ENCODE measurements around the gene GP9. TPM values are rescaled to one million over a fixed set of nuclear protein-coding genes. Genes with fewer than 3 reads are reported as not detected.

Gene GP9
- total and polyA plus RNA-seq, 11 donors, result not detected

- intact Hi-C loops (cut with DNase I), result no loop called here
- peak in 1 of 5 donors; percentile 8 for DNase-seq
- 86 to 90% (median 89%) methylated on average over 15 of the region's 15 CpGs for WGBS, 4 donors
Observed at GRCh38 chr3:129040579-129041300, 19.8 kb upstream of the GP9 start.

GRCh38 chr3:129045675-129046036 is 14.9 kb upstream of the GP9 start:
- Histone ChIP-seq H3K4me1 (peaks cover 0 to 13% (median 6%) of the 10 kb centered on the region in 12 donors), H3K4me3 (peak overlapping the region; percentile 13 to 53 (median 42)), H3K27me3 (peaks cover 0 to 15% (median 7%) of the 10 kb centered on the region in 9 donors), H3K27ac (no peak overlapping the region), H3K9me3 (peaks cover 0 to 41% (median 4%) of the 10 kb centered on the region in 12 donors), H3K36me3 (no peaks in the 10 kb centered on the region)
- DNase-seq (peak in 1 of 5 donors; percentile 76), ATAC-seq (peak in 3 of 4 donors; percentile 51 to 83 (median 68))
- no peak for TF ChIP-seq POLR2A (IDR thresholded peaks at IDR 0.05)
- peak in 3 of 12 donors; percentile 9 to 26 (median 15) for TF ChIP-seq CTCF (IDR thresholded peaks at IDR 0.05)
- 0 to 10% (median 3%) methylated on average over 14 to 43 of the region's 43 CpGs for WGBS, 4 donors
- intact Hi-C loops (cut with DNase I), result no loop called here

More at GRCh38 chr3:129040579-129041300, 19.8 kb upstream of the GP9 start:
- Histone ChIP-seq H3K36me3 (peaks cover 0 to 12% (median 0%) of the 10 kb centered on the region in 9 donors), H3K4me3 (no peak overlapping the region), H3K4me1 (peaks cover 0 to 5% (median 3%) of the 10 kb centered on the region in 12 donors), H3K9me3 (peaks cover 0 to 24% (median 0%) of the 10 kb centered on the region in 12 donors), H3K27ac (no peak overlapping the region), H3K27me3 (peaks cover 0 to 5% (median 2%) of the 10 kb centered on the region in 9 donors)
- TF ChIP-seq CTCF (IDR thresholded peaks at IDR 0.05), result no peak
- no peak for TF ChIP-seq POLR2A (IDR thresholded peaks at IDR 0.05)
- ATAC-seq, result no peak

- Histone ChIP-seq H3K27ac (no peak overlapping the region), H3K4me3 (peak overlapping the region; percentile 13 to 53 (median 42)), H3K27me3 (peaks cover 0 to 15% (median 7%) of the 10 kb centered on the region in 9 donors), H3K36me3 (no peaks in the 10 kb centered on the region), H3K4me1 (peaks cover 0 to 13% (median 6%) of the 10 kb centered on the region in 12 donors), H3K9me3 (peaks cover 0 to 41% (median 4%) of the 10 kb centered on the region in 12 donors)
- intact Hi-C loops (cut with DNase I), result no loop called here
- TF ChIP-seq POLR2A (IDR thresholded peaks at IDR 0.05) (no peak), CTCF (IDR thresholded peaks at IDR 0.05) (no peak)
- ATAC-seq (peak in 2 of 4 donors; percentile 43 to 59), DNase-seq (no peak)
- WGBS, 4 donors, result 21 to 57% (median 22%) methylated on average over 19 to 67 of the region's 67 CpGs
Observed at GRCh38 chr3:129046037-129046731, 14.4 kb upstream of the GP9 start.

Measured in heart left ventricle (tissue), 16 donors.